Globus pallidus (tissue), 1 donor: ENCODE data around the gene CAMK2B.
"Not testable (repeated sequence)": the region's sequence is repeated elsewhere in the genome, so short reads cannot be mapped to it uniquely, and the experiment has no call there.

Experiments used
- DNase-seq: peaks from one replicate; pipeline ENCODE4 v3.0.0-alpha.2; 2015; ENCODE audit warnings: low spot score

The CAMK2B gene

DNA sequence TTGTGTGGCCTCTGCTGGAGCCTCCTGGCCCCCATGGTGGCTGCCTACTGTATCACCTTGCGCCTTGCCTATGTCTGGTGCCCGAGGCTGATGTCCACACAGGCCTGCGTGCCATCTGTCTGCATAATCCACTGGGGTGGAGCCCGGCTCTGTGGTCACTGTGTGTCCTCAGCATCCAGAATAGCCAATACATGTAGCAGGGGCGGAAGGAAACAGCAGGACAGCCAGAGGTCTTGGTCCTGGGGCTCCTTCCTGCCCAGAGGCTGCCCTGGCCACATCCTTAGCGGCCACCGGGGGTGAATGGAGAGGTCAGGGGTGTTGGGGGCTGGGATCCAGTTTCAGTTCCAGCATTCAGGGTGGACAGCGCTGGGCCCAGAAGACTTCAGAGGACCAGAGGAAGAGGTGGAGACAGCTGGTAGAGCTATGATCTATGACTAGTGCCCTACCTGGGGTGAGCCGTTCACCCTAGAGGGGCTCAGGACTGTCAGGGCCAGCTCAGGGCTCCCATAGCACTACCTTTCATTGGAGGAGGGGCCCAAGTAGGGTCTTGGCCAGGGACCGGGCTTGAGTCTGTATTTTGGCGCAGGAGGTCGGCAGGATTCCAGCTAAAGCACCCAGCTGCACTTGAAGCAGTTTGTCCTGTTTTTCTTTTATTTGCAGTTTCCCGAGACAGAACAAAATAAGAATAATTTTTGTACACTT lies 108.7 kb downstream of the CAMK2B start:
- DNase-seq, result no peak

- DNase-seq, result no peak
Measured at GRCh38 chr7:44216019-44216418, 109.4 kb downstream of the CAMK2B start.

GRCh38 chr7:44215531-44215930 lies 109.9 kb downstream of the CAMK2B start:
- DNase-seq, result no peak

GRCh38 chr7:44213877-44214388 lies 111.5 kb downstream of the CAMK2B start:
- DNase-seq, result no peak

DNA sequence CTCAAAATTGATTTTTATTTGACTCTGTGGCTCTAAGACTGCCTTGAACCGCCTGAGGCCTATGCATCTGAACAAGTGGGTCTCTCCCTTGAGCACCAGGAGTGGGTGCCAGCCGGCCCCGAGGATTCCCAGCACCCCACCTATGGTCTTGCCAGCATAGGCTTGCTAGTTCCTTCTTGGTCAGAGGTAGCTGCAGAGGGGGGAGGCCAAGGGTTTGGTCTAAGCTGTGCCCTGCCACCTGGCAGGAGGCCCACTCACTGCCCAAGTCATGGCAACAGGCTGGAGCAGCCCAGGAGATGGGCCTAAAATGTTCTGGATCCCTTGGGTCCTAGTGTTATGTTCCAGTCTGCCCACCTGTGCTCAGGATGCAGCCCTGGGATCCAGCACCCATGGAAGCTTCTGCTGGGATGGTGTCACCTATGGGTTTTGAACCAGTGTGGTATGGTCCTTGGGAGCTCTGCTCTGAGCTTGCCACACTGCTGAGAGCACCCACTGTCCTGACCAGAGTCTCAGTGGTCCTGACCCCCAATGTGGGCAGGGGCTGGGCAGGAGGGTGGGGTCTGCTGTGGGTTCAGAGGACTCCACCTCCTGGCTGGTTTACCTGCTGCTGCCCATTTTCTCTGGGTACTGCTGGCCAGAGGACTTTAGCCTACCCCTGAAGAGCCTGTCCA lies 112.1 kb downstream of the CAMK2B start:
- no peak for DNase-seq

- DNase-seq, result no peak
Measured at GRCh38 chr7:44212581-44213184, 112.7 kb downstream of the CAMK2B start.

DNA sequence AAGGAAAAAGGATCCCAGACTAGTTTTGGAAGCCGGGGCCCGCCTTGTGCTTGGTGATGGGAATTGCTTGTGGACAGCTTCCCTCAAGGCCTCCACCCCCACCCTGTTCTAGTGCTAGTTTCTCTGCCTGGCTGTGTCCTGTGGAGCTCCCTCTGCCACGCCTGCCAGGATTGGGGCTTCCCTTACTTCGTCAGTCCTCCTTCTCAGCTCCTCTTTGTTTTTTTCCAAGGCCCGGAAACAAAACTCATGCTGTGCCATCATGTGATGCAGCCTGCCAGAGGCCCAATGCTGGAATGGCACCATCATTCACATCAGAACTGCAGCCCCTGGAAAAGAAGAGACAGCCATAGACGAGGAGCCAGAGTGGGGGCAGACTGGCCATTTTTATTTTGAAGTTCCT lies 113.4 kb downstream of the CAMK2B start:
- peak; percentile 76 for DNase-seq

DNA sequence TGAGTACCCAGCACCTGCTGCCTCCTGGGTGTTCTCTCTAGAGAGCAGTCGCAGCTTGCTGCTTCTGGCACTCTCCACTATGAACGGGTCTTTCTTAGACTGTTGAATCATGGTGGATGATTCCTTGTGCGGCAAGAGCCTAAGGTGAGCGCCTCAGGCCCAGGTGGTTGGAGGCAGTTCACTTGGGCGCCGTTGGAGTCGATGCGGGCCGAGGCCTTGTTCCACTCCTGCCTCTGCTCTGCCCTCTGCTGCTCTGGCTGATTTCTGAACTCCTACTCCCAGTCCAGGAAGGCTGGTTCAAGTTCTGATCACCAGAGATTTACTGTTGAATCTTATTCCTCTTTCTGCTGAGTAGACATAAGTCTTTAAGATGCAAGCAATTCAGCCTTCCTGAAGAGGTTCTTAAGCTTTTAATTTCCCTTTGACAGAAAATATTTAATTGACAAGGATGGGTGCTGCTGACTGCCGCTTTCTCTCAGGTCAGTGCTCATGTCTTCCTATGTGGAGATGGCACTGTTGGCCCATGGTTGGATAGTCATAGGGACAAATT lies 114.2 kb downstream of the CAMK2B start:
- DNase-seq, result no peak

DNA sequence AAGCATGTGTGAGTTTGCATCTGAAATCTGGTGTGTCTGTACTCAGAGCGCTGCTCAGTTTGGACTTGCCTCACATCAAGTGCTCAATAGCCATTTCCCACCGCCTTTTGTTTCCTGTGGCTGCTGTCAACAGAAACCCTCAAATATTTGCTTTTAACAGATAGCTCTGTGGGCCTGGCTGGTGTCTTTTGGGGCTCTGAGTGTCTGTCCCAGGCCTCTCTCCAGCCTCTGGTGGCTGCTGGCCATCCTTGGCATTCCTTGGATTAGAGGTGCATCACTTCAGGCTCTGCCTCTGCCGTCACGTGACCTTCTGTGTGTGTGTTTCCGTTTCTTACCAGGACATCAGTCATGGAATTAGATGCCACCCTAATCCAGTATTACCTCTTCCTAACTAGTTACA lies 115.3 kb downstream of the CAMK2B start:
- peak; percentile 43 for DNase-seq

DNA sequence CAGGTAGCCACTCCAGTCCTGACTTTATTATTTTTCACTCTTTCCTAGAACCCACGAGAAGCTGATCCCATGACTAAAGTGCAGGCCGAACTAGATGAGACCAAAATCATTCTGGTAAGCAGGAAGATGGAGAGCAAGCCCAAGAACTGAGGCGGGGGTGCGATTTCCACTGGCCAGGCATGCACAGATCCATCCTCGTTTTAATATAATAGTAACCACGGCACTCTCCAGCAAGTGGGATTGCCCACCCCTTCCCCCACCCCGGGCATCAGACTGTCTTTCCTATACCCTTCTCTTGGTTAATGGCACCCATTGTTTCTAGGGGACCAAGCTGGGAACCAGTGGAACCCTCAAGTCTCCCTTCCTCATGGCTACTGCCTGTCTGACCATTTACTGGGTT lies 117.3 kb downstream of the CAMK2B start:
- no peak for DNase-seq

DNA sequence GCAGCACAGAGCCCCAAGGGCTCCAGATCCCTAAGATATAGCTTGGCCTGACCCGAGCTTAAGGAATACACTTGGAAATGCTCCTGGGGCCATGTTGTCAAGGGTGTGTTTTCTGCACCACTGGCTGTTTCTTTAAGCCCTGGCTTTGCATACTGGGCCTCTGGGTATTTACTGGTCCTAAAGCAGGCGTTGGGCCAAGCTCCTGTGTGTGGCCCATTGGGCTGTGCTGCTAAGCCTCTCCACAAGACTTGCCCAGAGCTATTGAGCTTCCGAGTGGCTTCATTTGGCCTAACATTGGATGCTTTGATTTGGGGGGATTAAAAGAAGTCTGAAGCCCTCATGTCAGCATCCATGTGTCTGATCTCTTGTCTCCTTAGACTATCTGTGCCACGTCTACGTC lies 119.4 kb downstream of the CAMK2B start:
- no peak for DNase-seq

GRCh38 chr7:44201813-44202212 lies 123.6 kb downstream of the CAMK2B start:
- DNase-seq, result no peak

- peak; percentile 91 for DNase-seq
Measured at GRCh38 chr7:44200699-44201461, 124.5 kb downstream of the CAMK2B start, which contains the start of gene YKT6. Gene YKT6, plus strand, starts transcription at chr7:44200978. Its CDS starts 158 bp downstream, at chr7:44201136.

DNA sequence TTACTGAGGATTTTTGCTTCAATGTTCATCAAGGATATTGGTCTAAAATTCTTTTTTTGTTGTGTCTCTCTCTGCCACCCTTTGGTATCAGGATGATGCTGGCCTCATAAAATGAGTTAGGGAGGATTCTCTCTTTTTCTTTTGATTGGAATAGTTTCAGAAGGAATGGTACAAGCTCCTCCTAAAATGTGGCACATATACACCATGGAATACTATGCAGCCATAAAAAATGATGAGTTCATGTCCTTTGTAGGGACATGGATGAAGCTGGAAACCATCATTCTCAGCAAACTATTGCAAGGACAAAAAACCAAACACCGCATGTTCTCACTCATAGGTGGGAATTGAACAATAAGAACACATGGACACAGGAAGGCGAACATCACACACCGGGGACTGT lies 125.2 kb downstream of the CAMK2B start:
- DNase-seq, result not testable (repeated sequence)

DNA sequence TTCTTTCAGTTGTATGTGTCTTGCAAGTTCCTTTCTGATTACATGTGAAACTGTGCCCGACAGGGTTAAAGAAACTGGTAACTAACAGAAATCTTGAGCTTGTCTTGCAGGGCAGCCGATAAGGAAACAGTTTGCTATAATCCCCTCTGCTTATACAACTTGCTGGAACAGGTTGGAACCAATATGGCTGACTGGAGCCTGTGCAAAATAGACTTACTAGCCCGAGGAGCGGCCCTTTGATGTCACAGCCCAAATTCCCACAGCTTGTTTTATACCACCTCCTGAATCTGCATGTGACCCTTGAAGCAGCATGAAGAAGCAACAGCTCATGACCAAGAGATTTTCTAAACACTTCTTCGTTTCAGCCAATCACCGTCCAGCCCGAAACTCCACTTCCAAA lies 127.9 kb downstream of the CAMK2B start:
- no peak for DNase-seq

DNA sequence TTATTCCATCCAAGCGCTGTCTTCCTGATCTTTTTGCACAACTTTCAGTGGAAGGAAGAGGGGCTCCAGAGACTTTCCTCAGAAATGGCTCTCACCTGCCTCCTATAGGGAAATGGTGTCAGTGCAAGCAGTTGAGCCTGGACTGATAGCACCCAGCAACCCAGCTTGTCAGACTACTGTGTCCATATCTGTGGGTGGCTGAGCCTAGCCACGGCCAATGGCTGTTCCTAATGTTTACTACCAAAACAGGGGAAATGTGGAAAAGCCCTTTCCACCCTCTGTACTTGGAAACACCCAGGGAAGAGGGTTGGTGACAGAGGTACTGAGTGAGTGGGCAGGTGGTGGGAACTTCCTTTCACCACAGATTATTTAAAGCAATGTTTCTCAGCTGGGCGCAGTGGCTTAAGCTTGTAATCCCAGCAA lies 128.9 kb downstream of the CAMK2B start:
- DNase-seq, result peak; percentile 39

DNA sequence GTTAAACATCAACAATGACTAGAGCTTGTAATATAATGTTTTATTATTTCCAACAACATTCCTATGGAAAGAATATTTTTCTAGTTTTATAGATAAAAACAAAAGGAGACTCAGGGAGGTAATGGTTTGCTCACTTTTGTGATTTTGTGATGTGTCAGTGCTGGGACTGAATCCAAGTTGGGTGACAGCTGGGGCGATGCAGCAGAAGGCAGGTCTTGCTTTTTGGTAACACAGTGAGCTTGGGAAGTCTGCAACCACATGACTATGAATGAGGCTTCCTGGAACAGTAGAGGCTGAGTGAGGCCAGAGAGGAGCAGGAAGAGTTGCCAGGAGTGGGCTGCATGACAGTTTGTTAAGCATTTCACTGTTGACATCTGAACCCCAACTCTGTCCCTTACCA lies 129.5 kb downstream of the CAMK2B start:
- no peak for DNase-seq

DNA sequence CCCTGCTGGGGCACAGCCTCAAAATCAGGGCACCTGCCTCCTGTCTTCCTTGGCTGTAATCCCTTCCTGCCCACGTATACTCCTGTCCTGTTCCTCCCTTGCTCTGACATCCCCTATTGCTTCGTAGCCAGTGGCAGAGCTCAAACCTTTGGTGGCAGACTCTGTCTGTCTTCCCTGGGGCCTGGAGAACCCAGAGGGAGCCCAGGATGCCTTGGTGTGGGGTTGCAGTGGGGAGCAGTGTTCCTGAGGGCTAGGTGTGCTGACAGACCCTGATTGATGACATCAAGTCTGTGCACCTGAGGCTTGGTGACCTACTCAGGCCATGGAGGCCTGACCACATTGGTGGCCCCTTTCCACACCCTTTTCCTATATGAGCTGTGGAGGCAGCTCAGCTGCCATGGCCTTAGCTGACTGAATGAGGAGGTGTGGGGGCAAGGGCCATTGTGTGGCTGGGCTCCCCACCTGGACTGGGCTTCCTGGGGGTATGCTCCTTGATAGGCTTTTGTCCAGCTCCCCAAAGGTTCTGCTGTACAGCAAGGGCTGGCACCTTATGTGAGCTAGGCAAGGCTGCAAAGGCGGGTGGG lies 130.7 kb downstream of the CAMK2B start:
- no peak for DNase-seq

DNA sequence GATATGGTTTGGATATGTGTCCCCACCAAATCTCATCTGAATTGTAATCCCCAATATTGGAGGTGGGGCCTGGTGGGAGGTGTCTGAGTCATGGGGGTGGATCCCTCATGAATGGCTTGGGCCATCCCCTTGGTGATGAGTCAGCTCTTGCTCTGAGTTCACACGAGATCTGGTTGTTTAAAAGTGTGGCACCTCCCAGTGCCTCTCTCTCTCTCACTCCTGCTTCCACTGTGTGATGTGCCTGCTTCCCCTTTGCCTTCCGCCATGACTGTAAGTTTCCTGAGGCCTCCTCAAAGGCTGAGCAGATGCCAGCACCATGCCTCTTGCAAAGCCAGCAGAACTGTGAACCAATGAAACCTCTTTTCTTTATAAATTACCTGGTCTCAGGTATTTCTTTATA lies 131.3 kb downstream of the CAMK2B start:
- DNase-seq, result no peak

GRCh38 chr7:44193011-44193802 lies 132.2 kb downstream of the CAMK2B start:
- no peak for DNase-seq

GRCh38 chr7:44191171-44191570 lies 134.2 kb downstream of the CAMK2B start:
- DNase-seq, result no peak
